HCT116 (cell line): ENCODE data around the gene CLDN9. TPM values are rescaled to one million over a fixed set of nuclear protein-coding genes. Genes with fewer than 3 reads are reported as not detected.

ENCODE experiments used
- ATAC-seq: fragments of 200-7000 bp; cut with Tn5 transposase; 2 replicates; pipeline ENCODE4 v1.9.1; 2020; ENCODE audit warnings: mild to moderate bottlenecking, moderate library complexity
- BruUV-seq: library from RNA; stranded (reverse); fragments of 400-500 nt; replicated peaks from 2 replicates; lab custom pipeline; 2021; lab: Mats Ljungman, UMichigan
- CTCF ChIA-PET: fragments of 300-600 bp; sonication (Branson Sonifier 250); formaldehyde crosslinking; loops from one replicate; lab custom pipeline; 2021; ENCODE audit warnings: antibody characterized with exemption; lab: Charles Lee
- POLR2A ChIA-PET: fragments of 300-600, 350-600 bp; sonication (Branson Sonifier 250); formaldehyde crosslinking; loops from one replicate; lab custom pipeline; 2021; ENCODE audit warnings: antibody characterized with exemption; lab: Charles Lee
- RAD21 ChIA-PET, 2 experiments: fragments of 300-600 bp; sonication (Branson Sonifier 250); formaldehyde crosslinking; loops; one replicate each; lab custom pipeline; 2023; ENCODE audit warnings: low total read pairs in 2 of 2; ENCODE audit not compliant: uncharacterized antibody in 2 of 2, unreplicated experiment in 2 of 2, low non-redundant PET in 1 of 2; lab: Charles Lee
- DNase-seq: peaks from one replicate; pipeline ENCODE4 v3.0.0-alpha.2; 2010; ENCODE audit warnings: low read depth, low spot score
- H2AFZ ChIP-seq: fragments of 200-600 bp; shearing (Covaris generic), sonication (generic); 2 replicates; pipeline ENCODE4 v1.6.1; 2017; ENCODE audit warnings: low read depth, mixed run types, mixed read lengths, antibody characterized with exemption, low read length; ENCODE audit not compliant: poor library complexity, severe bottlenecking
- H3K27ac ChIP-seq: 2 replicates; pipeline ENCODE4 v1.5.1; 2012; ENCODE audit warnings: low read depth, low read length
- H3K27me3 ChIP-seq: fragments of 200-600 bp; sonication (generic); 2 replicates; pipeline ENCODE4 v1.6.1; 2016; ENCODE audit warnings: mixed run types, low read length, mixed read lengths; ENCODE audit not compliant: insufficient read depth
- H3K36me3 ChIP-seq, 2 experiments: fragments of 200-500 bp in 1 of 2; fragments of 200-600 bp in 1 of 2; sonication (Bioruptor generic) in 1 of 2; sonication (generic) in 1 of 2; 2 replicates each; pipeline versions ENCODE4 v1.5.1 to v1.6.1; 2014 to 2016; ENCODE audit warnings: low read length in 2 of 2, inconsistent platforms in 1 of 2, mixed read lengths in 1 of 2, mixed run types in 1 of 2; ENCODE audit not compliant: insufficient read depth in 2 of 2, control insufficient read depth in 1 of 2
- H3K4me1 ChIP-seq, 2 experiments: fragments of 200-600 bp in 1 of 2; sonication (generic) in 1 of 2; 2 replicates each; pipeline versions ENCODE4 v1.5.1 to v1.6.1; 2012 to 2017; ENCODE audit warnings: low read length in 2 of 2, inconsistent platforms in 1 of 2, mild to moderate bottlenecking in 1 of 2, mixed read lengths in 1 of 2, mixed run types in 1 of 2, moderate library complexity in 1 of 2; ENCODE audit not compliant: insufficient read depth in 2 of 2, control insufficient read depth in 1 of 2
- H3K4me2 ChIP-seq: fragments of 200-600 bp; sonication (generic); 2 replicates; pipeline ENCODE4 v1.6.1; 2017; ENCODE audit warnings: mixed run types, low read length, mixed read lengths
- H3K4me3 ChIP-seq, 2 experiments: fragments of 200-600 bp in 1 of 2; sonication (generic) in 1 of 2; replicated peaks in 1 of 2; 2 replicates each; pipeline ENCODE4 v1.5.1; 2011 to 2016; ENCODE audit warnings: low read length in 2 of 2, control low read depth in 1 of 2, low read depth in 1 of 2, mild to moderate bottlenecking in 1 of 2, mixed read lengths in 1 of 2, mixed run types in 1 of 2
- H3K79me2 ChIP-seq: fragments of 200-600 bp; sonication (generic); 2 replicates; pipeline ENCODE4 v1.6.1; 2017; ENCODE audit warnings: mild to moderate bottlenecking, mixed run types, low read length, moderate library complexity, mixed read lengths; ENCODE audit not compliant: insufficient read depth
- H3K9ac ChIP-seq: fragments of 200-600 bp; sonication (generic); 2 replicates; pipeline ENCODE4 v1.6.1; 2016; ENCODE audit warnings: low read length, mixed read lengths
- H3K9me2 ChIP-seq: fragments of 200-600 bp; sonication (generic), shearing (Covaris generic); 2 replicates; pipeline ENCODE4 v1.6.1; 2017; ENCODE audit warnings: mixed run types, mild to moderate bottlenecking, moderate library complexity; ENCODE audit not compliant: insufficient read depth
- H3K9me3 ChIP-seq, 2 experiments: fragments of 200-500 bp in 1 of 2; fragments of 200-600 bp in 1 of 2; sonication (Bioruptor generic) in 1 of 2; sonication (generic) in 1 of 2; 2 replicates each; pipeline ENCODE4 v1.6.1; 2014 to 2017; ENCODE audit warnings: low read length in 2 of 2, mixed read lengths in 2 of 2, inconsistent platforms in 1 of 2, low read depth in 1 of 2, mild to moderate bottlenecking in 1 of 2, mixed run types in 1 of 2, moderate library complexity in 1 of 2; ENCODE audit not compliant: control insufficient read depth in 1 of 2, insufficient read depth in 1 of 2
- H4K20me1 ChIP-seq: fragments of 200-600 bp; sonication (generic), shearing (Covaris generic); 2 replicates; pipeline ENCODE4 v1.6.1; 2017; ENCODE audit warnings: mixed run types, mild to moderate bottlenecking, moderate library complexity; ENCODE audit not compliant: insufficient read depth
- ATF3 ChIP-seq: IDR thresholded peaks from 2 replicates; pipeline ENCODE4 v1.6.1; 2012
- CEBPB ChIP-seq: IDR thresholded peaks from 2 replicates; pipeline ENCODE4 v1.6.1; 2012; ENCODE audit warnings: low read depth
- EZH2 ChIP-seq: fragments of 200-600 bp; sonication (generic); IDR thresholded peaks from 2 replicates; pipeline ENCODE4 v1.6.1; 2017; ENCODE audit warnings: antibody characterized with exemption, mixed run types
- EZH2phosphoT487 ChIP-seq: fragments of 200-600 bp; IDR thresholded peaks from 2 replicates; pipeline ENCODE4 v1.6.1; 2018; ENCODE audit warnings: antibody characterized with exemption, borderline replicate concordance
- FOSL1 ChIP-seq: IDR thresholded peaks from 2 replicates; pipeline ENCODE4 v1.6.1; 2012; ENCODE audit warnings: low read depth
- POLR2A ChIP-seq: IDR thresholded peaks from 2 replicates; pipeline ENCODE4 v1.7.0; 2011; ENCODE audit warnings: borderline replicate concordance; ENCODE audit not compliant: insufficient read depth, insufficient read length; ENCODE audit errors: extremely low read depth
- SIN3A ChIP-seq: IDR thresholded peaks from 2 replicates; pipeline ENCODE4 v1.6.1; 2012; ENCODE audit warnings: low read depth
- SP1 ChIP-seq: IDR thresholded peaks from 2 replicates; pipeline ENCODE4 v1.6.1; 2012; ENCODE audit warnings: low read depth
- SRF ChIP-seq: IDR thresholded peaks from 2 replicates; pipeline ENCODE4 v1.6.1; 2012; ENCODE audit warnings: low read depth
- TCF7L2 ChIP-seq: IDR thresholded peaks from 2 replicates; pipeline ENCODE4 v1.7.0; 2011; ENCODE audit warnings: borderline replicate concordance, inconsistent platforms; ENCODE audit not compliant: insufficient read depth, insufficient read length; ENCODE audit errors: extremely low read depth
- YY1 ChIP-seq: IDR thresholded peaks from 2 replicates; pipeline ENCODE4 v1.6.1; 2011; ENCODE audit warnings: low read length, low read depth, moderate library complexity, mild to moderate bottlenecking; ENCODE audit not compliant: insufficient replicate concordance; ENCODE audit errors: extremely low read depth
- ZBTB33 ChIP-seq: IDR thresholded peaks from 2 replicates; pipeline ENCODE4 v1.6.1; 2011; ENCODE audit warnings: mild to moderate bottlenecking, low read length, moderate library complexity; ENCODE audit not compliant: insufficient replicate concordance; ENCODE audit errors: extremely low read depth
- ZFX ChIP-seq: fragments of 450-650 bp; IDR thresholded peaks from 2 replicates; pipeline ENCODE4 v1.6.1; 2017
- ZNF274 ChIP-seq: fragments of 200-500 bp; sonication (Bioruptor generic); IDR thresholded peaks from 2 replicates; pipeline ENCODE4 v1.6.1; 2014; ENCODE audit warnings: mild to moderate bottlenecking, low read depth, low read length, inconsistent platforms
- intact Hi-C: fragments of 100-400 bp; cut with micrococcal nuclease; formaldehyde crosslinking; loops from 2 replicates; pipeline ENCODE4 v1.10.0; 2022
- total RNA-seq: library from RNA; stranded (reverse); gene quantifications from one replicate; pipeline ENCODE4 v1.2.1, GENCODE V29; 2021; ENCODE audit not compliant: unreplicated experiment
- TF ChIP-seq, protein P1 (sequence below): IDR thresholded peaks from 2 replicates; pipeline ENCODE4 v1.6.1; 2012

The CLDN9 gene
- total RNA-seq, 1 experiment from 2014 or later = 0.76 TPM

GRCh38 chr16:2976201-2976600, 36.5 kb upstream of the CLDN9 start (continued):
- no peak for TF ChIP-seq YY1
- no peak for TF ChIP-seq SRF
- no peak for TF ChIP-seq CEBPB
- no peak for TF ChIP-seq SIN3A
- TF ChIP-seq SP1 = no peak
- TF ChIP-seq FOSL1 = no peak
- TF ChIP-seq TCF7L2 = no peak
- TF ChIP-seq ATF3 = no peak
- TF ChIP-seq ZFX = no peak

- TF ChIP-seq EZH2phosphoT487 (no peak), ZNF274 (no peak), ZFX (no peak), YY1 (no peak), EZH2 (no peak), CEBPB (no peak), POLR2A (no peak), ZBTB33 (no peak)
- TF ChIP-seq, protein P1, sequence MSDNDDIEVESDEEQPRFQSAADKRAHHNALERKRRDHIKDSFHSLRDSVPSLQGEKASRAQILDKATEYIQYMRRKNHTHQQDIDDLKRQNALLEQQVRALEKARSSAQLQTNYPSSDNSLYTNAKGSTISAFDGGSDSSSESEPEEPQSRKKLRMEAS = no peak
- H3K79me2 ChIP-seq = peaks cover 64% of the 10 kb centered on the region
- H3K4me3 ChIP-seq = no peak overlapping the region
- H3K9me3 ChIP-seq = no peaks in the 10 kb centered on the region
- peaks cover 6% of the 10 kb centered on the region; the same call in 1 of the 2 replicates for H4K20me1 ChIP-seq
- no peak overlapping the region for H3K4me2 ChIP-seq
- POLR2A ChIA-PET = interaction anchor here (1.0 kb wide), 1 partner anchor 13 kb away, joined by 3 read pairs; the partner anchor contains the start of gene KREMEN2
- H3K4me1 ChIP-seq = peaks cover 12 to 29% of the 10 kb centered on the region in 2 experiments
- ATAC-seq (no peak), DNase-seq (no peak)
- H3K27me3 ChIP-seq = no peaks in the 10 kb centered on the region
- peaks cover 5 to 40% of the 10 kb centered on the region in 2 experiments; a peak in 3 of 4 replicates for H3K36me3 ChIP-seq
- no peak overlapping the region for H2AFZ ChIP-seq
- H3K27ac ChIP-seq = no peak overlapping the region; the same call in 1 of the 2 replicates
- RAD21 ChIA-PET = no interaction called here
- intact Hi-C loops = no loop called here
- no TSS peak for BruUV-seq
- no peak overlapping the region for H3K9ac ChIP-seq
- CTCF ChIA-PET = no interaction called here
- no peaks in the 10 kb centered on the region for H3K9me2 ChIP-seq
Observed at GRCh38 chr16:2976673-2977072, 36.0 kb upstream of the CLDN9 start.
